HCT116 (cell line): ENCODE results near the gene UAP1L1. TPM values are rescaled to one million over a fixed set of nuclear protein-coding genes. Genes with fewer than 3 reads are reported as not detected.

Experiments used
- ATAC-seq: fragments of 200-7000 bp; cut with Tn5 transposase; 2 replicates; pipeline ENCODE4 v1.9.1; 2020; ENCODE audit warnings: mild to moderate bottlenecking, moderate library complexity
- BruUV-seq: library from RNA; stranded (reverse); fragments of 400-500 nt; replicated peaks from 2 replicates; lab custom pipeline; 2021; lab: Mats Ljungman, UMichigan
- CTCF ChIA-PET: fragments of 300-600 bp; sonication (Branson Sonifier 250); formaldehyde crosslinking; loops from one replicate; lab custom pipeline; 2021; ENCODE audit warnings: antibody characterized with exemption; lab: Charles Lee
- POLR2A ChIA-PET: fragments of 300-600, 350-600 bp; sonication (Branson Sonifier 250); formaldehyde crosslinking; loops from one replicate; lab custom pipeline; 2021; ENCODE audit warnings: antibody characterized with exemption; lab: Charles Lee
- RAD21 ChIA-PET, 2 experiments: fragments of 300-600 bp; sonication (Branson Sonifier 250); formaldehyde crosslinking; loops; one replicate each; lab custom pipeline; 2023; ENCODE audit warnings: low total read pairs in 2 of 2; ENCODE audit not compliant: uncharacterized antibody in 2 of 2, unreplicated experiment in 2 of 2, low non-redundant PET in 1 of 2; lab: Charles Lee
- DNase-seq: peaks from one replicate; pipeline ENCODE4 v3.0.0-alpha.2; 2010; ENCODE audit warnings: low read depth, low spot score
- H2AFZ ChIP-seq: fragments of 200-600 bp; shearing (Covaris generic), sonication (generic); 2 replicates; pipeline ENCODE4 v1.6.1; 2017; ENCODE audit warnings: low read depth, mixed run types, mixed read lengths, antibody characterized with exemption, low read length; ENCODE audit not compliant: poor library complexity, severe bottlenecking
- H3K27ac ChIP-seq: 2 replicates; pipeline ENCODE4 v1.5.1; 2012; ENCODE audit warnings: low read depth, low read length
- H3K27me3 ChIP-seq: fragments of 200-600 bp; sonication (generic); 2 replicates; pipeline ENCODE4 v1.6.1; 2016; ENCODE audit warnings: mixed run types, low read length, mixed read lengths; ENCODE audit not compliant: insufficient read depth
- H3K36me3 ChIP-seq, 2 experiments: fragments of 200-500 bp in 1 of 2; fragments of 200-600 bp in 1 of 2; sonication (Bioruptor generic) in 1 of 2; sonication (generic) in 1 of 2; 2 replicates each; pipeline versions ENCODE4 v1.5.1 to v1.6.1; 2014 to 2016; ENCODE audit warnings: low read length in 2 of 2, inconsistent platforms in 1 of 2, mixed read lengths in 1 of 2, mixed run types in 1 of 2; ENCODE audit not compliant: insufficient read depth in 2 of 2, control insufficient read depth in 1 of 2
- H3K4me1 ChIP-seq, 2 experiments: fragments of 200-600 bp in 1 of 2; sonication (generic) in 1 of 2; 2 replicates each; pipeline versions ENCODE4 v1.5.1 to v1.6.1; 2012 to 2017; ENCODE audit warnings: low read length in 2 of 2, inconsistent platforms in 1 of 2, mild to moderate bottlenecking in 1 of 2, mixed read lengths in 1 of 2, mixed run types in 1 of 2, moderate library complexity in 1 of 2; ENCODE audit not compliant: insufficient read depth in 2 of 2, control insufficient read depth in 1 of 2
- H3K4me2 ChIP-seq: fragments of 200-600 bp; sonication (generic); 2 replicates; pipeline ENCODE4 v1.6.1; 2017; ENCODE audit warnings: mixed run types, low read length, mixed read lengths
- H3K4me3 ChIP-seq, 2 experiments: fragments of 200-600 bp in 1 of 2; sonication (generic) in 1 of 2; replicated peaks in 1 of 2; 2 replicates each; pipeline ENCODE4 v1.5.1; 2011 to 2016; ENCODE audit warnings: low read length in 2 of 2, control low read depth in 1 of 2, low read depth in 1 of 2, mild to moderate bottlenecking in 1 of 2, mixed read lengths in 1 of 2, mixed run types in 1 of 2
- H3K79me2 ChIP-seq: fragments of 200-600 bp; sonication (generic); 2 replicates; pipeline ENCODE4 v1.6.1; 2017; ENCODE audit warnings: mild to moderate bottlenecking, mixed run types, low read length, moderate library complexity, mixed read lengths; ENCODE audit not compliant: insufficient read depth
- H3K9ac ChIP-seq: fragments of 200-600 bp; sonication (generic); 2 replicates; pipeline ENCODE4 v1.6.1; 2016; ENCODE audit warnings: low read length, mixed read lengths
- H3K9me2 ChIP-seq: fragments of 200-600 bp; sonication (generic), shearing (Covaris generic); 2 replicates; pipeline ENCODE4 v1.6.1; 2017; ENCODE audit warnings: mixed run types, mild to moderate bottlenecking, moderate library complexity; ENCODE audit not compliant: insufficient read depth
- H3K9me3 ChIP-seq, 2 experiments: fragments of 200-500 bp in 1 of 2; fragments of 200-600 bp in 1 of 2; sonication (Bioruptor generic) in 1 of 2; sonication (generic) in 1 of 2; 2 replicates each; pipeline ENCODE4 v1.6.1; 2014 to 2017; ENCODE audit warnings: low read length in 2 of 2, mixed read lengths in 2 of 2, inconsistent platforms in 1 of 2, low read depth in 1 of 2, mild to moderate bottlenecking in 1 of 2, mixed run types in 1 of 2, moderate library complexity in 1 of 2; ENCODE audit not compliant: control insufficient read depth in 1 of 2, insufficient read depth in 1 of 2
- H4K20me1 ChIP-seq: fragments of 200-600 bp; sonication (generic), shearing (Covaris generic); 2 replicates; pipeline ENCODE4 v1.6.1; 2017; ENCODE audit warnings: mixed run types, mild to moderate bottlenecking, moderate library complexity; ENCODE audit not compliant: insufficient read depth
- EZH2phosphoT487 ChIP-seq: fragments of 200-600 bp; IDR thresholded peaks from 2 replicates; pipeline ENCODE4 v1.6.1; 2018; ENCODE audit warnings: antibody characterized with exemption, borderline replicate concordance
- POLR2A ChIP-seq: IDR thresholded peaks from 2 replicates; pipeline ENCODE4 v1.7.0; 2011; ENCODE audit warnings: borderline replicate concordance; ENCODE audit not compliant: insufficient read depth, insufficient read length; ENCODE audit errors: extremely low read depth
- intact Hi-C: fragments of 100-400 bp; cut with micrococcal nuclease; formaldehyde crosslinking; loops from 2 replicates; pipeline ENCODE4 v1.10.0; 2022
- total RNA-seq: library from RNA; stranded (reverse); gene quantifications from one replicate; pipeline ENCODE4 v1.2.1, GENCODE V29; 2021; ENCODE audit not compliant: unreplicated experiment
- TF ChIP-seq, protein P1 (sequence below): IDR thresholded peaks from 2 replicates; pipeline ENCODE4 v1.6.1; 2012; ENCODE audit warnings: low read depth

Gene UAP1L1
- total RNA-seq, 1 experiment from 2014 or later: 11.0 TPM

DNA sequence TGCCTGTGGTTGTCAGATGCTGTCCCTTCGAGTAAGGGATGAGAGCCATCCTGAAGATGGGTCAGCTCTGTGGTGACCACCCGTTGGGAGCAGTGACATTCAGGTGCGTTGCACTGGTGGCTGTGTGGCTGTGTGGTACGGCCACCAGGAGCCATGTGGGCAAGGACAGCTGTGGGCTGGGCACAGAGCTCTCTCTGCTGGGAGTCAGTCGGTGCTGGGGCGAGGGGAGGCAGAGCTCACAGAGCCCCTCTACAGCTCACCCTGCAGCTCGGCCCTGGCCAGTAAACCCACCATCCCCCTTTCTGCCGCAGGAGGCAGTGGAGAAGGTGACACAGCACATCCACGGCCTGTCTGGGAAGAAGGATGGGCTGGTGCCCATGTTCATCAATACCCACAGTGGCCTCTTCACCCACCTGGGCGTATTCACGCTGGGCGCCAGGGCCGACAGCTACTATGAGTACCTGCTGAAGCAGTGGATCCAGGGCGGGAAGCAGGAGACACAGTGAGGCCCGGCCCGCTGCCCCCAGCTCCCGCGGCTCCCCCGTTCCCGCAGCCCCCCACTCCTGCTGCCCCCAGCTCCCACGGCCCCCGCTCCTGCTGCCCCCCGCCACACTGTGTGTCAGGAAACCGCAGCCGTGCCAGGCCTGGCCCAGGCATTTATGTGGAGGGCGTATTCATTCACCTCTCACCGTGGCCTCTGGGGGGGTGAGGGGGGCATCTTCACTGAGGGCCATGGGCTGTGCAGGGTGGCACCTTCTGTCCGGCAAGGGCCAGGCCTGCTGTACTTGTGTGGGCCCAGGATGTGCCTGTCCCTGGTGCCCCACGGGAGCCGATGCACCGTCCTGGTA, 28.7 kb downstream of the UAP1L1 start:
- no peak for DNase-seq
- TF ChIP-seq EZH2phosphoT487: no peak
- TF ChIP-seq, protein P1, sequence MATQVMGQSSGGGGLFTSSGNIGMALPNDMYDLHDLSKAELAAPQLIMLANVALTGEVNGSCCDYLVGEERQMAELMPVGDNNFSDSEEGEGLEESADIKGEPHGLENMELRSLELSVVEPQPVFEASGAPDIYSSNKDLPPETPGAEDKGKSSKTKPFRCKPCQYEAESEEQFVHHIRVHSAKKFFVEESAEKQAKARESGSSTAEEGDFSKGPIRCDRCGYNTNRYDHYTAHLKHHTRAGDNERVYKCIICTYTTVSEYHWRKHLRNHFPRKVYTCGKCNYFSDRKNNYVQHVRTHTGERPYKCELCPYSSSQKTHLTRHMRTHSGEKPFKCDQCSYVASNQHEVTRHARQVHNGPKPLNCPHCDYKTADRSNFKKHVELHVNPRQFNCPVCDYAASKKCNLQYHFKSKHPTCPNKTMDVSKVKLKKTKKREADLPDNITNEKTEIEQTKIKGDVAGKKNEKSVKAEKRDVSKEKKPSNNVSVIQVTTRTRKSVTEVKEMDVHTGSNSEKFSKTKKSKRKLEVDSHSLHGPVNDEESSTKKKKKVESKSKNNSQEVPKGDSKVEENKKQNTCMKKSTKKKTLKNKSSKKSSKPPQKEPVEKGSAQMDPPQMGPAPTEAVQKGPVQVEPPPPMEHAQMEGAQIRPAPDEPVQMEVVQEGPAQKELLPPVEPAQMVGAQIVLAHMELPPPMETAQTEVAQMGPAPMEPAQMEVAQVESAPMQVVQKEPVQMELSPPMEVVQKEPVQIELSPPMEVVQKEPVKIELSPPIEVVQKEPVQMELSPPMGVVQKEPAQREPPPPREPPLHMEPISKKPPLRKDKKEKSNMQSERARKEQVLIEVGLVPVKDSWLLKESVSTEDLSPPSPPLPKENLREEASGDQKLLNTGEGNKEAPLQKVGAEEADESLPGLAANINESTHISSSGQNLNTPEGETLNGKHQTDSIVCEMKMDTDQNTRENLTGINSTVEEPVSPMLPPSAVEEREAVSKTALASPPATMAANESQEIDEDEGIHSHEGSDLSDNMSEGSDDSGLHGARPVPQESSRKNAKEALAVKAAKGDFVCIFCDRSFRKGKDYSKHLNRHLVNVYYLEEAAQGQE: no peak
- no peak for TF ChIP-seq POLR2A
- H3K4me3 ChIP-seq: no peak overlapping the region
- H3K9ac ChIP-seq: no peak overlapping the region
- no peaks in the 10 kb centered on the region for H3K79me2 ChIP-seq
- H3K27me3 ChIP-seq: no peaks in the 10 kb centered on the region
- BruUV-seq: no TSS peak
- H3K9me2 ChIP-seq: no peaks in the 10 kb centered on the region
- intact Hi-C loops: no loop called here
- ChIA-PET POLR2A (no interaction called here), CTCF (no interaction called here), RAD21 (no interaction called here)
- peaks cover 0 to 21% of the 10 kb centered on the region in 2 experiments; a peak in 1 of 4 replicates for H3K9me3 ChIP-seq
- peak overlapping the region; percentile 18; the same call in 1 of the 2 replicates for H3K27ac ChIP-seq
- H2AFZ ChIP-seq: no peak overlapping the region
- H3K4me2 ChIP-seq: no peak overlapping the region
- ATAC-seq: no peak
- no peaks in the 10 kb centered on the region for H3K4me1 ChIP-seq
- peaks cover 11 to 60% of the 10 kb centered on the region in 2 experiments for H3K36me3 ChIP-seq
- H4K20me1 ChIP-seq: no peaks in the 10 kb centered on the region
